Tibial artery (tissue), 4 donors: ENCODE measurements around the gene GRN.

Source experiments
- DNase-seq, 2 donors: peaks; one replicate each; pipeline ENCODE4 v3.0.0-alpha.2; 2019
- H3K27ac ChIP-seq, 2 donors: fragments of 200-600 bp; sonication (generic) in 1 of 2; 1 replicate in 1 of 2; 2 replicates in 1 of 2; pipeline ENCODE4 v1.5.1; 2018 to 2019; ENCODE audit warnings: mild to moderate bottlenecking in 1 of 2
- H3K27me3 ChIP-seq, 2 donors: fragments of 200-600 bp; sonication (generic) in 1 of 2; one replicate each; pipeline versions ENCODE4 v1.5.1 to v1.6.0; 2016 to 2019
- H3K36me3 ChIP-seq, 3 donors: fragments of 200-600 bp; sonication (generic) in 2 of 3; one replicate each; pipeline ENCODE4 v1.5.1; 2016 to 2019; ENCODE audit warnings: mild to moderate bottlenecking in 2 of 3
- H3K4me1 ChIP-seq, 4 donors: fragments of 200-600 bp; sonication (generic) in 2 of 4; 1 replicate in 3 of 4; 2 replicates in 1 of 4; pipeline ENCODE4 v1.5.1; 2016 to 2019
- H3K4me3 ChIP-seq, 2 donors: fragments of 200-600 bp; sonication (generic) in 1 of 2; 1 replicate in 1 of 2; 2 replicates in 1 of 2; pipeline ENCODE4 v1.5.1; 2018 to 2019; ENCODE audit warnings: mild to moderate bottlenecking in 2 of 2
- H3K9me3 ChIP-seq, 3 donors: fragments of 200-600 bp; sonication (generic) in 1 of 3; one replicate each; pipeline ENCODE4 v1.5.1; 2016 to 2019
- intact Hi-C: fragments of 100-400 bp; cut with DNase I; formaldehyde crosslinking; loops from one replicate; pipeline ENCODE4 v1.15.0; 2023; ENCODE audit warnings: low total_unique reads
- TF ChIP-seq, protein P1 (sequence below), 2 experiments: fragments of 200-600 bp in 1 of 2; fragments of 450-650 bp in 1 of 2; IDR thresholded peaks; one replicate each; pipeline ENCODE4 v1.5.1; 2017 to 2019; ENCODE audit warnings: antibody characterized with exemption in 2 of 2, mild to moderate bottlenecking in 1 of 2, moderate library complexity in 1 of 2

The GRN gene

GRCh38 chr17:44350733-44351226 lies 5.7 kb downstream of the GRN start:
- peaks cover 21 to 50% (median 39%) of the 10 kb centered on the region in 3 donors for H3K36me3 ChIP-seq
- DNase-seq, result no peak
- no peak overlapping the region for H3K4me3 ChIP-seq
- no peak overlapping the region for H3K27ac ChIP-seq
- TF ChIP-seq, protein P1, sequence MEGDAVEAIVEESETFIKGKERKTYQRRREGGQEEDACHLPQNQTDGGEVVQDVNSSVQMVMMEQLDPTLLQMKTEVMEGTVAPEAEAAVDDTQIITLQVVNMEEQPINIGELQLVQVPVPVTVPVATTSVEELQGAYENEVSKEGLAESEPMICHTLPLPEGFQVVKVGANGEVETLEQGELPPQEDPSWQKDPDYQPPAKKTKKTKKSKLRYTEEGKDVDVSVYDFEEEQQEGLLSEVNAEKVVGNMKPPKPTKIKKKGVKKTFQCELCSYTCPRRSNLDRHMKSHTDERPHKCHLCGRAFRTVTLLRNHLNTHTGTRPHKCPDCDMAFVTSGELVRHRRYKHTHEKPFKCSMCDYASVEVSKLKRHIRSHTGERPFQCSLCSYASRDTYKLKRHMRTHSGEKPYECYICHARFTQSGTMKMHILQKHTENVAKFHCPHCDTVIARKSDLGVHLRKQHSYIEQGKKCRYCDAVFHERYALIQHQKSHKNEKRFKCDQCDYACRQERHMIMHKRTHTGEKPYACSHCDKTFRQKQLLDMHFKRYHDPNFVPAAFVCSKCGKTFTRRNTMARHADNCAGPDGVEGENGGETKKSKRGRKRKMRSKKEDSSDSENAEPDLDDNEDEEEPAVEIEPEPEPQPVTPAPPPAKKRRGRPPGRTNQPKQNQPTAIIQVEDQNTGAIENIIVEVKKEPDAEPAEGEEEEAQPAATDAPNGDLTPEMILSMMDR (IDR thresholded peaks at IDR 0.05), result peak; percentile 54 to 72
- no peaks in the 10 kb centered on the region for H3K27me3 ChIP-seq
- no peaks in the 10 kb centered on the region for H3K9me3 ChIP-seq
- intact Hi-C loops, result no loop called here
- H3K4me1 ChIP-seq, result peaks cover 0 to 12% (median 7%) of the 10 kb centered on the region in 4 donors

DNA sequence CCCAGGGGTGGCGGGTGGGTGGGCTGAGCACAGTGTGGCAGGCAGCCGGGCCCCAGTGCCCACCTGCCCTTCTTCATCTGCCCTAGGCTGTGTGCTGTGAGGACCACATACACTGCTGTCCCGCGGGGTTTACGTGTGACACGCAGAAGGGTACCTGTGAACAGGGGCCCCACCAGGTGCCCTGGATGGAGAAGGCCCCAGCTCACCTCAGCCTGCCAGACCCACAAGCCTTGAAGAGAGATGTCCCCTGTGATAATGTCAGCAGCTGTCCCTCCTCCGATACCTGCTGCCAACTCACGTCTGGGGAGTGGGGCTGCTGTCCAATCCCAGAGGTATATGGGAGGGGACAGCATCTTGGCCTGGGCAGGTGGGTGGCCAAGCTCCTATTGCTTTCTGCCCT lies 6.4 kb downstream of the GRN start:
- Histone ChIP-seq H3K27ac (no peak overlapping the region), H3K36me3 (peaks cover 21 to 50% (median 39%) of the 10 kb centered on the region in 3 donors), H3K4me1 (peaks cover 0 to 5% (median 4%) of the 10 kb centered on the region in 4 donors), H3K4me3 (no peak overlapping the region), H3K27me3 (peaks cover 0 to 3% of the 10 kb centered on the region in 2 donors), H3K9me3 (no peaks in the 10 kb centered on the region)
- DNase-seq, result no peak
- intact Hi-C loops, result no loop called here
- TF ChIP-seq, protein P1 (IDR thresholded peaks at IDR 0.05), result no peak

GRCh38 chr17:44351961-44352827 lies 7.1 kb downstream of the GRN start:
- Histone ChIP-seq H3K9me3 (no peaks in the 10 kb centered on the region), H3K36me3 (peaks cover 21 to 50% (median 39%) of the 10 kb centered on the region in 3 donors)
- intact Hi-C loops, result no loop called here

GRCh38 chr17:44352828-44353671 lies 7.9 kb downstream of the GRN start:
- Histone ChIP-seq H3K36me3 (peaks cover 21 to 50% (median 39%) of the 10 kb centered on the region in 3 donors), H3K4me3 (peak overlapping the region; percentile 37 to 50), H3K27me3 (peaks cover 0 to 3% of the 10 kb centered on the region in 2 donors), H3K27ac (no peak overlapping the region), H3K9me3 (no peaks in the 10 kb centered on the region), H3K4me1 (peaks cover 0 to 5% (median 4%) of the 10 kb centered on the region in 4 donors)
- no peak for DNase-seq
- TF ChIP-seq, protein P1 (IDR thresholded peaks at IDR 0.05), result no peak
- intact Hi-C loops, result no loop called here

More at GRCh38 chr17:44351961-44352827, 7.1 kb downstream of the GRN start:
- Histone ChIP-seq H3K4me3 (no peak overlapping the region), H3K4me1 (peaks cover 0 to 5% (median 4%) of the 10 kb centered on the region in 4 donors), H3K27me3 (peaks cover 0 to 3% of the 10 kb centered on the region in 2 donors), H3K27ac (no peak overlapping the region)
- TF ChIP-seq, protein P1 (IDR thresholded peaks at IDR 0.05), result no peak
- no peak for DNase-seq

GRCh38 chr17:44353672-44354331 lies 8.7 kb downstream of the GRN start:
- TF ChIP-seq, protein P1 (IDR thresholded peaks at IDR 0.05), result no peak
- DNase-seq, result no peak
- peaks cover 0 to 5% (median 4%) of the 10 kb centered on the region in 4 donors for H3K4me1 ChIP-seq
- H3K36me3 ChIP-seq, result peaks cover 21 to 46% (median 39%) of the 10 kb centered on the region in 3 donors
- H3K27me3 ChIP-seq, result peaks cover 0 to 3% of the 10 kb centered on the region in 2 donors
- no peak overlapping the region for H3K27ac ChIP-seq
- intact Hi-C loops, result no loop called here
- no peaks in the 10 kb centered on the region for H3K9me3 ChIP-seq
- peak overlapping the region; percentile 37 to 50 for H3K4me3 ChIP-seq
